Measurements from ENCODE around the gene CCNB2. TPM values are rescaled to one million over a fixed set of nuclear protein-coding genes. Genes with fewer than 3 reads are reported as not detected.

Gene CCNB2
- total and polyA plus RNA-seq, 9 of the 15 experiments (the other 6 are each of a cell fraction or from before 2014, with no cell fraction given): 84.8 to 266 (median 124) TPM

GRCh38 chr15:59173194-59173593 is 68.2 kb downstream of the CCNB2 start:
- Histone ChIP-seq H3K27ac (ENCODE audit: extremely low read depth, low read depth, low read length) (no peak overlapping the region), H3K9me3 (replicated peaks; ENCODE audit: control insufficient read depth, insufficient read depth, low read depth, low read length) (no peaks in the 10 kb centered on the region), H3K9me1 (ENCODE audit: control insufficient read depth, insufficient read depth, low read length) (no peaks in the 10 kb centered on the region), H3K4me1 (replicated peaks in 1 of 2; ENCODE audit: control insufficient read depth in 2 of 2, insufficient read depth in 2 of 2, low read length in 2 of 2) (peaks cover 0 to 3% of the 10 kb centered on the region in 2 experiments; a peak in 1 of 5 replicates), H3K79me2 (ENCODE audit: control insufficient read depth, insufficient read depth, low read length) (no peaks in the 10 kb centered on the region), H2AFZ (ENCODE audit: low read depth, low read length) (no peak overlapping the region), H3K9ac (ENCODE audit: insufficient read depth in 1 of 2, low read depth in 2 of 2, low read length in 2 of 2) (no peak overlapping the region), H3K36me3 (ENCODE audit: control insufficient read depth, insufficient read depth, low read length) (no peaks in the 10 kb centered on the region), H3K4me3 (no peak overlapping the region), H3K27me3 (ENCODE audit: control insufficient read depth in 2 of 2, insufficient read depth in 2 of 2, low read length in 2 of 2) (peaks cover 18 to 27% of the 10 kb centered on the region in 2 experiments), H3K4me2 (ENCODE audit: insufficient read depth, low read length) (no peak overlapping the region), H4K20me1 (replicated peaks; ENCODE audit: control insufficient read depth, insufficient read depth, low read length) (no peaks in the 10 kb centered on the region)
- TF ChIP-seq RBM25 (IDR thresholded peaks at IDR 0.05; ENCODE audit: low read depth, low read length, severe bottlenecking) (peak; percentile 87), ZNF146 (CRISPR knock-in tag; IDR thresholded peaks at IDR 0.05; ENCODE audit: unreplicated experiment) (peak; percentile 54), TGIF2 (CRISPR knock-in tag; IDR thresholded peaks at IDR 0.05) (no peak)
- 19% methylated on average over 5 of the region's 5 CpGs for WGBS (ENCODE audit: insufficient coverage, low coverage, missing lambda C conversion rate)
- CTCF ChIA-PET (ENCODE audit: low intra/inter-chr PET ratio): no interaction called here
- no TSS peak for BruUV-seq (replicated peaks)
- no peak for ATAC-seq
- in situ Hi-C loops (cut with MboI) (no loop called here), intact Hi-C loops (cut with micrococcal nuclease) (no loop called here)
- DNase-seq (ENCODE audit: extremely low read depth in 1 of 4, low spot score in 3 of 4): no peak
- no peak for FAIRE-seq
- POLR2A ChIA-PET: interaction anchor here (1.4 kb wide), 1 partner anchor 13 kb away, joined by 4 read pairs; no protein-coding TSS in a partner anchor

- Histone ChIP-seq H3K4me1 (replicated peaks in 1 of 2; ENCODE audit: control insufficient read depth in 2 of 2, insufficient read depth in 2 of 2, low read length in 2 of 2) (peaks cover 0 to 3% of the 10 kb centered on the region in 2 experiments; a peak in 1 of 5 replicates), H3K9me3 (replicated peaks; ENCODE audit: control insufficient read depth, insufficient read depth, low read depth, low read length) (no peaks in the 10 kb centered on the region), H3K4me2 (ENCODE audit: insufficient read depth, low read length) (0 out of 2 replicates have a peak overlapping the region, but pooled peaks have one; percentile 12), H4K20me1 (replicated peaks; ENCODE audit: control insufficient read depth, insufficient read depth, low read length) (no peaks in the 10 kb centered on the region), H3K36me3 (ENCODE audit: control insufficient read depth, insufficient read depth, low read length) (no peaks in the 10 kb centered on the region), H3K27me3 (ENCODE audit: control insufficient read depth in 2 of 2, insufficient read depth in 2 of 2, low read length in 2 of 2) (peaks cover 25 to 38% of the 10 kb centered on the region in 2 experiments), H3K27ac (ENCODE audit: extremely low read depth, low read depth, low read length) (no peak overlapping the region), H3K9ac (ENCODE audit: insufficient read depth in 1 of 2, low read depth in 2 of 2, low read length in 2 of 2) (no peak overlapping the region), H3K4me3 (no peak overlapping the region), H3K9me1 (ENCODE audit: control insufficient read depth, insufficient read depth, low read length) (no peaks in the 10 kb centered on the region), H2AFZ (ENCODE audit: low read depth, low read length) (peak overlapping the region; percentile 35; the same call in 1 of the 2 replicates), H3K79me2 (ENCODE audit: control insufficient read depth, insufficient read depth, low read length) (no peaks in the 10 kb centered on the region)
- CTCF ChIA-PET (ENCODE audit: low intra/inter-chr PET ratio): interaction anchor here (0.5 to 1.5 kb wide), 2 partner anchors 319 to 506 kb away, joined by 3 to 7 read pairs; no protein-coding TSS in a partner anchor
- in situ Hi-C loops (cut with MboI): no loop called here
- WGBS (ENCODE audit: insufficient coverage, low coverage, missing lambda C conversion rate): 9% methylated on average over 12 of the region's 12 CpGs
- ATAC-seq (no peak), DNase-seq (ENCODE audit: extremely low read depth in 1 of 4, low spot score in 3 of 4) (no peak), FAIRE-seq (no peak)
- intact Hi-C loops (cut with micrococcal nuclease): no loop called here
- no TSS peak for BruUV-seq (replicated peaks)
- POLR2A ChIA-PET: interaction anchor here (0.7 kb wide), 2 partner anchors 18 to 27 kb away, joined by 3 read pairs; no protein-coding TSS in a partner anchor
- TF ChIP-seq KLF16 (IDR thresholded peaks at IDR 0.05) (no peak), CXXC5 (CRISPR knock-in tag; IDR thresholded peaks at IDR 0.05) (no peak), HDGF (IDR thresholded peaks at IDR 0.05) (no peak), CGGBP1 (CRISPR knock-in tag; IDR thresholded peaks at IDR 0.05) (no peak), ZNF76 (CRISPR knock-in tag; IDR thresholded peaks at IDR 0.05; ENCODE audit: borderline replicate concordance) (no peak), HDAC3 (IDR thresholded peaks at IDR 0.05; ENCODE audit: borderline replicate concordance, partially characterized antibody) (no peak), ZNF695 (CRISPR knock-in tag; IDR thresholded peaks at IDR 0.05) (no peak), KAT7 (CRISPR knock-in tag; IDR thresholded peaks at IDR 0.05; ENCODE audit: borderline replicate concordance) (no peak), POLR2H (tag; IDR thresholded peaks at IDR 0.05; ENCODE audit: low read depth) (no peak), ATF6 (CRISPR knock-in tag; IDR thresholded peaks at IDR 0.05) (no peak), L3MBTL2 (IDR thresholded peaks at IDR 0.05) (no peak)
Observed at GRCh38 chr15:59174151-59174834, 69.3 kb downstream of the CCNB2 start.
